ENCODE measurements around the gene SPRED3. TPM values are rescaled to one million over a fixed set of nuclear protein-coding genes. Genes with fewer than 3 reads are reported as not detected.

SPRED3 gene
- total RNA-seq, 1 experiment from 2014 or later = 5.6 TPM

DNA sequence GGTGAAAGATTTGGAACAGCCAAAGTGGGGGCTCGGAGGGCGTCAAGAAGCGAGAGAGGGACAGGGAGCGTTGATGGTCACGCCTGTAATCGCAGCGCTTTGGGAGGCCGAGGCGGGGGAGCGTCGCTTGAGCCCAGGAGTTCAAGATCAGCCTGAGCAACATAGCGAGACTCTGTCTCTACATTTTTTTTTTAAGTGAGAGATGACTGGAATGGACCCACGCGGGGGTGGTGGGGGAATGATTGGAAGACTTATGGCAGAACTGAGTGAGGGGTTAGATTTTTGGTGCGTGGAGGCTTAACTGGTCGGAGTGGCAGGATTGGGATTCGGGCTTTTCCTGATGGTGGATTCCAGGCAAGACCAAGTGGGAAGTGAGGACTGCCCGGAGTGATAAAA is 13.4 kb upstream of the SPRED3 start:
- POLR2A ChIA-PET = interaction anchor here (0.7 to 3.8 kb wide), 21 partner anchors 9 to 478 kb away, joined by 3 to 49 read pairs (median 7); partner anchors contain the start of genes C19orf33, CATSPERG, ECH1 and EIF3K
- Mint-ChIP-seq H3K4me1 (ENCODE audit: insufficient read depth, unreplicated experiment) (peaks cover 19% of the 10 kb centered on the region), H3K9me3 (ENCODE audit: unreplicated experiment) (no peaks in the 10 kb centered on the region), H3K36me3 (ENCODE audit: insufficient read depth, unreplicated experiment) (peaks cover 38% of the 10 kb centered on the region), H3K4me3 (ENCODE audit: unreplicated experiment) (peak overlapping the region; percentile 84), H3K27me3 (ENCODE audit: insufficient read depth, unreplicated experiment) (no peaks in the 10 kb centered on the region), H3K27ac (ENCODE audit: low read depth, unreplicated experiment) (peak overlapping the region; percentile 98)
- TSS peak; percentile 27 for BruUV-seq (replicated peaks)
- TF ChIP-seq, protein P1, sequence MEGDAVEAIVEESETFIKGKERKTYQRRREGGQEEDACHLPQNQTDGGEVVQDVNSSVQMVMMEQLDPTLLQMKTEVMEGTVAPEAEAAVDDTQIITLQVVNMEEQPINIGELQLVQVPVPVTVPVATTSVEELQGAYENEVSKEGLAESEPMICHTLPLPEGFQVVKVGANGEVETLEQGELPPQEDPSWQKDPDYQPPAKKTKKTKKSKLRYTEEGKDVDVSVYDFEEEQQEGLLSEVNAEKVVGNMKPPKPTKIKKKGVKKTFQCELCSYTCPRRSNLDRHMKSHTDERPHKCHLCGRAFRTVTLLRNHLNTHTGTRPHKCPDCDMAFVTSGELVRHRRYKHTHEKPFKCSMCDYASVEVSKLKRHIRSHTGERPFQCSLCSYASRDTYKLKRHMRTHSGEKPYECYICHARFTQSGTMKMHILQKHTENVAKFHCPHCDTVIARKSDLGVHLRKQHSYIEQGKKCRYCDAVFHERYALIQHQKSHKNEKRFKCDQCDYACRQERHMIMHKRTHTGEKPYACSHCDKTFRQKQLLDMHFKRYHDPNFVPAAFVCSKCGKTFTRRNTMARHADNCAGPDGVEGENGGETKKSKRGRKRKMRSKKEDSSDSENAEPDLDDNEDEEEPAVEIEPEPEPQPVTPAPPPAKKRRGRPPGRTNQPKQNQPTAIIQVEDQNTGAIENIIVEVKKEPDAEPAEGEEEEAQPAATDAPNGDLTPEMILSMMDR (IDR thresholded peaks at IDR 0.05; ENCODE audit: unreplicated experiment) = no peak
- intact Hi-C loops (cut with micrococcal nuclease) = loop anchor here (1.0 kb wide), 1 partner anchor 12 kb away; no protein-coding TSS in a partner anchor
- no peak for DNase-seq (ENCODE audit: unreplicated experiment)
- CTCF ChIA-PET = interaction anchor here (0.7 kb wide), 1 partner anchor 1087 kb away, joined by 3 read pairs; no protein-coding TSS in a partner anchor

DNA sequence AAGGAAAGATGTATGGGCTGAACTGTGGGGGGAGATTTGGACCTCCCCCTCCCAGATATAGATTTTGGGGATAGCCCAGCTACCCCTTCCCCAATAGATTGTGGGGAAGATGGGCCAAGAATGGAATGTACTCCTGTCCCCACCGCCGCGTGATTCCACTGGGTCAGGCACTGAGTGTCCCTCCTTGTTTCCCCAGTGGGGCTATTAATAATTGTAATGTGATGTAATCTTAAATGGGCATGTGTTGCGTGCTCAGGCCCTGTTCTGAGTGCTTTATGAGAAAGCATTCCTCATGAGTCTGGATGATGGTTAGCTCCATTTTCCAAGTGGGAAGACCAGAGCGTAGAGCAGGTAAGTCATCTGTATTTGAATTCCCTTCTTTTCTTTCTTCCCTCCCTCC is 12.7 kb upstream of the SPRED3 start:
- DNase-seq (ENCODE audit: unreplicated experiment) = no peak
- TF ChIP-seq, protein P1 (IDR thresholded peaks at IDR 0.05; ENCODE audit: unreplicated experiment) = no peak
- H3K9me3 Mint-ChIP-seq (ENCODE audit: unreplicated experiment) = no peaks in the 10 kb centered on the region
- BruUV-seq (replicated peaks) = no TSS peak
- no peaks in the 10 kb centered on the region for H3K27me3 Mint-ChIP-seq (ENCODE audit: insufficient read depth, unreplicated experiment)
- ChIA-PET POLR2A (interaction anchor here (0.5 to 3.8 kb wide), 14 partner anchors 9 to 661 kb away, joined by 3 to 49 read pairs (median 8); partner anchors contain the start of genes C19orf33, CATSPERG, EIF3K and FAM98C), CTCF (interaction anchor here (0.7 to 1.6 kb wide), 7 partner anchors 9 to 1086 kb away, joined by 3 to 8 read pairs (median 3); partner anchors contain the start of gene FAM98C)
- peaks cover 44% of the 10 kb centered on the region for H3K36me3 Mint-ChIP-seq (ENCODE audit: insufficient read depth, unreplicated experiment)
- H3K4me1 Mint-ChIP-seq (ENCODE audit: insufficient read depth, unreplicated experiment) = peaks cover 19% of the 10 kb centered on the region
- H3K4me3 Mint-ChIP-seq (ENCODE audit: unreplicated experiment) = peak overlapping the region; percentile 84
- peak overlapping the region; percentile 98 for H3K27ac Mint-ChIP-seq (ENCODE audit: low read depth, unreplicated experiment)
- intact Hi-C loops (cut with micrococcal nuclease) = loop anchor here (1.0 kb wide), 1 partner anchor 12 kb away; no protein-coding TSS in a partner anchor

DNA sequence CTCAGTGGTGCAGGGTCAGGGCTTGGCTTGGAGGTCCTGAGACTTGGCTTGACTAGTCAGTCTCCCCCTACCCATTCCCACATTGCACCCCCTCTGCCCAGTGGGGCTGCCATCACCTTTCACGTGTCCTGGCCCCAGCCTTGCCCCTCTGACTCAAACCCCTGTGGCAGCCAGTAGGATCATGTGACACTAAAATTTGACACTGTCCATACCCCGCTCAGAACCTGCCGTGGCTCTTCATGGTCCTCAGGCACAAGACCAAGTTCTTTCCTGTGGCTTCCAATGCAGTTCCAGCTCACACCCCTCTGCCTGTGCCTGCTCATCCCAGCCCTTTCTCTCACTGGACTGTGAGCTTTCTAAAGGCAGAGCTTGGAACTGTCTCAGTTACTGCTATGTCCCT is 11.9 kb upstream of the SPRED3 start:
- CTCF ChIA-PET = interaction anchor here (0.9 to 1.6 kb wide), 4 partner anchors 8 to 131 kb away, joined by 3 to 8 read pairs (median 5); partner anchors contain the start of gene FAM98C
- intact Hi-C loops (cut with micrococcal nuclease) = no loop called here
- TF ChIP-seq, protein P1 (IDR thresholded peaks at IDR 0.05; ENCODE audit: unreplicated experiment) = no peak
- POLR2A ChIA-PET = interaction anchor here (1.3 to 3.8 kb wide), 5 partner anchors 12 to 477 kb away, joined by 6 to 49 read pairs (median 37); partner anchors contain the start of genes C19orf33, CATSPERG, GGN and SPINT2
- Mint-ChIP-seq H3K27ac (ENCODE audit: low read depth, unreplicated experiment) (peak overlapping the region; percentile 63), H3K4me3 (ENCODE audit: unreplicated experiment) (peak overlapping the region; percentile 84), H3K36me3 (ENCODE audit: insufficient read depth, unreplicated experiment) (peaks cover 48% of the 10 kb centered on the region), H3K4me1 (ENCODE audit: insufficient read depth, unreplicated experiment) (peaks cover 19% of the 10 kb centered on the region), H3K27me3 (ENCODE audit: insufficient read depth, unreplicated experiment) (no peaks in the 10 kb centered on the region), H3K9me3 (ENCODE audit: unreplicated experiment) (no peaks in the 10 kb centered on the region)
- no peak for DNase-seq (ENCODE audit: unreplicated experiment)
- BruUV-seq (replicated peaks) = no TSS peak

DNA sequence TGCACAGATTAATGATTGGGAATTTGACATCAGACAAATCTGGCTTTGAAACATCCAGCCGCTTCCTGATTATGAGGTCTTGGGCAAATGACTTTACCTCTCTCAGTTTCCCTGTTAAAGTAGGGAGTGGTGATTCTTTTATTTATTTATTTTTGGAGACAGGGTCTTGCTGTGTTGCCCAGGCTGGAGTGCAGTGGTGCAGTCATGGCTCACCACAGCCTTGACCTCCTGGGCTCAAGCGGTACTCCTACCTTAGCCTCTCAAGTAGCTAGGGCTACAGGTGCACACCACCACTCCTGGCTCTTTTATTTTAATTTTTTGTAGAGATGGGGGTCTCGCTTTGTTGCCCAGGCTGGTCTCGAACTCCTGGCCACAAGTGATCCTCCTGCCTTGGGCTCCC is 11.4 kb upstream of the SPRED3 start:
- peaks cover 53% of the 10 kb centered on the region for H3K36me3 Mint-ChIP-seq (ENCODE audit: insufficient read depth, unreplicated experiment)

More for the DNA sequence above, 11.4 kb upstream of the SPRED3 start:
- Mint-ChIP-seq H3K4me1 (ENCODE audit: insufficient read depth, unreplicated experiment) (peaks cover 19% of the 10 kb centered on the region), H3K27ac (ENCODE audit: low read depth, unreplicated experiment) (peak overlapping the region; percentile 63), H3K9me3 (ENCODE audit: unreplicated experiment) (no peaks in the 10 kb centered on the region), H3K4me3 (ENCODE audit: unreplicated experiment) (peak overlapping the region; percentile 84), H3K27me3 (ENCODE audit: insufficient read depth, unreplicated experiment) (no peaks in the 10 kb centered on the region)
- POLR2A ChIA-PET = interaction anchor here (0.7 to 1.4 kb wide), 2 partner anchors 10 to 67 kb away, joined by 3 to 4 read pairs; partner anchors contain the start of gene GGN
- no peak for DNase-seq (ENCODE audit: unreplicated experiment)
- no TSS peak for BruUV-seq (replicated peaks)
- intact Hi-C loops (cut with micrococcal nuclease) = no loop called here
- CTCF ChIA-PET = interaction anchor here (0.6 to 1.6 kb wide), 2 partner anchors 132 to 140 kb away, joined by 3 to 7 read pairs; no protein-coding TSS in a partner anchor
- TF ChIP-seq, protein P1 (IDR thresholded peaks at IDR 0.05; ENCODE audit: unreplicated experiment) = no peak

All from MCF 10A (cell line).